ENCODE data around the gene FHIT.

- TF ChIP-seq CTCF (IDR thresholded peaks at IDR 0.05) (no peak), POLR2A (IDR thresholded peaks at IDR 0.05) (no peak)
These were observed 1214.4 kb downstream of the FHIT start for GRCh38 chr3:60036803-60037202.
